HG03103 (cell line): Measurements from ENCODE around the gene SORCS2.

Experiments used
- ATAC-seq: cut with Tn5 transposase; IDR thresholded peaks from one replicate; pipeline ENCODE4 v1.9.1; 2021; ENCODE audit warnings: low read depth; ENCODE audit not compliant: unreplicated experiment

The SORCS2 gene

GRCh38 chr4:7419961-7420660 is 227.8 kb downstream of the SORCS2 start:
- ATAC-seq: no peak

- ATAC-seq: no peak
Observed at GRCh38 chr4:7420661-7421040, 228.3 kb downstream of the SORCS2 start.

GRCh38 chr4:7421356-7422150 is 229.2 kb downstream of the SORCS2 start:
- no peak for ATAC-seq

GRCh38 chr4:7422151-7422897 is 230.0 kb downstream of the SORCS2 start:
- ATAC-seq: no peak

GRCh38 chr4:7422898-7423180 is 230.5 kb downstream of the SORCS2 start:
- no peak for ATAC-seq

GRCh38 chr4:7423391-7423790 is 231.1 kb downstream of the SORCS2 start:
- ATAC-seq: no peak

GRCh38 chr4:7423801-7424552 is 231.6 kb downstream of the SORCS2 start:
- no peak for ATAC-seq

- ATAC-seq: no peak
Observed at GRCh38 chr4:7424553-7425111, 232.3 kb downstream of the SORCS2 start.

GRCh38 chr4:7425124-7425523 is 232.8 kb downstream of the SORCS2 start:
- no peak for ATAC-seq

GRCh38 chr4:7425591-7426468 is 233.5 kb downstream of the SORCS2 start:
- ATAC-seq: no peak

GRCh38 chr4:7426525-7427171 is 234.3 kb downstream of the SORCS2 start:
- no peak for ATAC-seq

GRCh38 chr4:7427361-7427760 is 235.0 kb downstream of the SORCS2 start:
- no peak for ATAC-seq

- no peak for ATAC-seq
Observed at GRCh38 chr4:7427831-7428260, 235.5 kb downstream of the SORCS2 start.

GRCh38 chr4:7428261-7429068 is 236.1 kb downstream of the SORCS2 start:
- ATAC-seq: no peak

GRCh38 chr4:7429069-7429416 is 236.7 kb downstream of the SORCS2 start:
- no peak for ATAC-seq

- ATAC-seq: no peak
Observed at GRCh38 chr4:7429601-7430078, 237.3 kb downstream of the SORCS2 start.

GRCh38 chr4:7430368-7430964 is 238.1 kb downstream of the SORCS2 start:
- ATAC-seq: no peak
